DMS53 treated with DMSO at 0.1 percent for 48 hours (cell line): ENCODE results near the gene PHTF2.

Experiments
- DNase-seq: peaks from one replicate; lab custom pipeline; 2025; ENCODE audit not compliant: unreplicated experiment; lab: John Stamatoyannopoulos, UW

The PHTF2 gene

GRCh38 chr7:77918676-77919075 is 120.1 kb downstream of the PHTF2 start:
- no peak for DNase-seq

GRCh38 chr7:77923419-77923818 is 124.8 kb downstream of the PHTF2 start:
- no peak for DNase-seq

- DNase-seq: no peak
Observed at GRCh38 chr7:77930496-77930895, 131.9 kb downstream of the PHTF2 start.

- DNase-seq: no peak
Observed at GRCh38 chr7:77931841-77932240, 133.3 kb downstream of the PHTF2 start.

GRCh38 chr7:77933394-77933793 is 134.8 kb downstream of the PHTF2 start:
- no peak for DNase-seq

- no peak for DNase-seq
Observed at GRCh38 chr7:77935652-77936348, 137.2 kb downstream of the PHTF2 start.

- peak; percentile 49 for DNase-seq
Observed at GRCh38 chr7:77940647-77941046, 142.1 kb downstream of the PHTF2 start.

GRCh38 chr7:77942431-77942830 is 143.9 kb downstream of the PHTF2 start:
- no peak for DNase-seq

- no peak for DNase-seq
Observed at GRCh38 chr7:77944183-77945182, 145.9 kb downstream of the PHTF2 start.

- DNase-seq: no peak
Observed at GRCh38 chr7:77950548-77950947, 152.0 kb downstream of the PHTF2 start.

- DNase-seq: no peak
Observed at GRCh38 chr7:77954773-77955555, 156.4 kb downstream of the PHTF2 start.

- DNase-seq: no peak
Observed at GRCh38 chr7:77958436-77958835, 159.9 kb downstream of the PHTF2 start.

GRCh38 chr7:77959080-77959479 is 160.5 kb downstream of the PHTF2 start:
- DNase-seq: no peak

- no peak for DNase-seq
Observed at GRCh38 chr7:77960336-77960735, 161.8 kb downstream of the PHTF2 start.

GRCh38 chr7:77967429-77967828 is 168.9 kb downstream of the PHTF2 start:
- DNase-seq: no peak

- DNase-seq: no peak
Observed at GRCh38 chr7:77971726-77972125, 173.2 kb downstream of the PHTF2 start.

- no peak for DNase-seq
Observed at GRCh38 chr7:77975672-77976480, 177.3 kb downstream of the PHTF2 start.

GRCh38 chr7:77979219-77979618 is 180.6 kb downstream of the PHTF2 start:
- no peak for DNase-seq

- no peak for DNase-seq
Observed at GRCh38 chr7:77980087-77980713, 181.6 kb downstream of the PHTF2 start.

- no peak for DNase-seq
Observed at GRCh38 chr7:77982926-77983550, 184.5 kb downstream of the PHTF2 start.
